ENCODE data around the gene TEX30.

DNA sequence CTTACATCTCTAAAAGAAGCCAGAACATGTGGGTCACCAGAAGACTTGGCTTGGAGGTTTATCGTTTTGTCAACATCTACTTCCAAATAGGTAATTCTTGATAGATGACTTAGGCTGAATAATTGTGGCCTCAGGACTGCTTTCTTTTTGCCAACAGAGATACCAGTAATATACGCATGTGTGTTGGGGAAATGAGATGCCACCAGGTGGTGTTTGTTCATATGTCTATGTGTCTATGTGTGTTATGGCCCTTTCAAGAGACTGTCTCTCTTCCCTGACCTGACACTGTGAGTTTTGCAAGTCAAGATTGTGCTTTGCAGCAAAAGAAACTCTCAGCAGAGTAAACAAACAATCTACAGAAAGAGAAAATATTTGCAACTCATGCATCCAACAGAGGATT, 47.2 kb downstream of the TEX30 start:
- no peak for TF ChIP-seq POLR2AphosphoS5 (IDR thresholded peaks at IDR 0.05)
- no peak for TF ChIP-seq POLR2A (IDR thresholded peaks at IDR 0.05)

Measured in gastroesophageal sphincter (tissue), 2 donors.